ENCODE data around the gene SLC27A2. TPM values are rescaled to one million over a fixed set of nuclear protein-coding genes. Genes with fewer than 3 reads are reported as not detected.

Gene SLC27A2
- total RNA-seq, 1 donor from 2014 or later, result 22.9 TPM

- DNase-seq (ENCODE audit: low spot score), result no peak
Observed at GRCh38 chr15:50190723-50191122, 8.7 kb downstream of the SLC27A2 start.

- no peak for DNase-seq (ENCODE audit: low spot score)
Observed at GRCh38 chr15:50192164-50192563, 10.2 kb downstream of the SLC27A2 start.

DNA sequence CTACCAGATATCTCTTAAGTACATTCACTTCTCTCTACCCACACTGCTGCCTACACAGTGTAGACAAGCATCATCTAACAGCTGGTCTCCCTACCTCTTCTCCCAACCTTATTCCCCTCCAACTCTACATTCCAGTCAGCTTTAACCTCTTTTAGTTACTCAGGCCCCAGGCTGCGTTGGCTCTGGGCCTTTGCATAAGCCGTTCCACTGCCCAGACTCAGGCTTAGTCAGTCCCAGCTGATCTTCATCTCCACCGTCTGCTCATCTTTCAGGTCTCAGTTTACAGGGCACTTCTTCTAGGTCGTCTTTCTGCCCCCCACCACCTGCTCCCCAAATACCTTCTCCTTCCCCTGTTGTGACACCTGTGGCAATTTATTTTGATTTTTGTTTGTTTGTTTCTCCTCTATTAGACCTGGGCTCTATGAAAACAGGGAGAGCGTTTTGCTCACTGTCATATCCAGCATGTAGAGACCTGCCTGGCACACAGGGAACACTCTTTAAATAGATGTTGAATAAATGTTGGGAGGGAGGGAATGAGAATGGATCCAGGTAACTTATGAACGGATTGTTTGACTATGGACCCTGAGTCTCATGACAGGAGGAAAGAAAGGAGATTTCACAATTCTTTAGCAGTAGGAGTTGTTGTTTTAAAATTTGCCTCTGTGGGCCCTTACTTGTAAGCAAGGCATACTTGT lies 11.1 kb downstream of the SLC27A2 start:
- DNase-seq (ENCODE audit: low spot score), result no peak

DNA sequence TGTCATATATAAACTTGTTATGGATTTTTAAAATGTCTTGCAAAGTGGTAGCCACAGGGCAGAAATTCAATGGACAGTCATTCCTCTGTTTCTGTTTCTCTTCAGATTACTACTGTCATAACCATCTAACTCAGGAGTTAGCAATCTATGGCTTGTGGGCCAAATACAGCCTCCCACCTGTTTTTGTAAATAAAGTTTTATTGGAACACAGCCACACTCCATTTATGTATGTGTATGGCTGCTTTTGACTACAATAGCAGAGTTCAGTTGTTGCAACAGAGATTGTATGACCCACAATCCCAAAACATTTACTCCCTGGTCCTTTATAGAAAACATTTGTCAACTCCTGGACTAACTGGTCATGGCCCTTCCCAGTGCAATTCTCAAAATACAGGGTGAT lies 20.0 kb downstream of the SLC27A2 start:
- DNase-seq (ENCODE audit: low spot score), result no peak

DNA sequence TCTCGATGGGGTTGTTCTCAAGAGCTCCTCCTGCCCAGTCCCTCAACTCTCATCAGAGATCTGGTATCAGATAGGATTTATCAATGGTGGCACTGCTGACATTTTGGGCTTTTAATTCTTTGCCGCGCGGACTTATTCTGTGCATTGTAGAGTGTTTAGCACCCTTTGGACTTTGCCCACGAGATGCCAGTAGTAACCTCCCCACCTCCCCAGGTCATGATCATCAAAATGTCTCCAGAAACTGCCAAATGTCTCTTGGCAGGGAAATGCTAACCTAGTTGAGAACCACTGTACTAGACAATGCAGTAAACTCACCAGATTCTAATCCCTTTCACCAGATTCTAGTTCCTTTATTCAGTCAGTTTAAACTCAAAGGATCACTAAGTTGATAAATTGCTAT lies 24.0 kb downstream of the SLC27A2 start:
- no peak for DNase-seq (ENCODE audit: low spot score)

GRCh38 chr15:50209809-50210208 lies 27.8 kb downstream of the SLC27A2 start:
- no peak for DNase-seq (ENCODE audit: low spot score)

DNA sequence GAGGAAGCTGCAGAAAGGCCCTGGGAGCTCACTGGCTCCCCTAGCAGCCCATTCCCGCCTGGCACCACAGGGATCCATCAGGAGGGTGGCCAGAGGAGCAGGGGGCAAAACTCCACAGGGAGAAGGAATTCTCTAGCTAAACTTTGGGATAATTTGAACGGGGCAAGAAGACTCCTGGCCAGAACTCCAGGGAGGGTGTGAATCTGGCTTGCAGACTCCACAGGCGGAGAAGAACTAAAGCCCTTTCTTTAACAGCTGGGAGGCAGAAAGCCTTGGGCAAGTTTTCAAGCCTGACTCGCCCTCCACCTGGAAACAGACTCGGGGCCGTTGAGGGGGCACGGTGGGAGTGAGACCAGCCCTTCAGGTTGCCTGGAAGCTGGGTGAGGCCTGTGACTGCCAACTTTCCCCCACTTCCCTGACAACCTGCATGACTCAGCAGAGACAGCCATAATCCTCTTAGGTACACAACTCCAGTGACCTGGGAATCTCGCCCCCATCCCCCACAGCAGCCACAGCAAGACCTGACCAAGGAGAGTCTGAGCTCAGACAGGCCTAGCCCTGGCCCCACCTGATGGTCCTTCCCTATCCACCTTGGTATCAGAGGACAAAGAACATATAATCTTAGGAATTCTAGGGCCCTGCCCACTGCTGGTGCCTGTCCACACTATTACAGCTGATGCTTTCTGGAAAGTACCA lies 28.6 kb downstream of the SLC27A2 start:
- peak; percentile 30 for DNase-seq (ENCODE audit: low spot score)

- DNase-seq (ENCODE audit: low spot score), result no peak
Observed at GRCh38 chr15:50218291-50218690, 36.3 kb downstream of the SLC27A2 start.

- DNase-seq (ENCODE audit: low spot score), result no peak
Observed at GRCh38 chr15:50218691-50219090, 36.7 kb downstream of the SLC27A2 start.

DNA sequence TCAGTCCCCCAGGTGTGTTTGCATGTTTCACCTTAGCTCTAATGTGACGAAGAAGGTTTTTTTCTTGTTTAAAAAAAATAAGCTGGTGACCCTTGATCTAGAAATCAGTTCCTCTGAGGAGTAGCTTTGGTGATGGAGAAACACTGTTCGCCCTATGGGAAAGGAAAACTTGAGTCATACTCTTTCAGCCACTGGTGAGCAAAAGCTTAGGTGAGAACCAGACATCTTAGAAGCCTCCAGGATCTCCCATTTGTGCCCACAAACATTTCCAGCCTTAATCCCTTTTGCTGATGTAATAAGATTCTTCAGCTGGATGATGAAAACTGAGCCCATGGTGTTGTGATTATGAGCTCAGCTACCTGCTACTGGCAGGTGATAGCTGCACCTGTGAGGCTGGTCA lies 37.8 kb downstream of the SLC27A2 start:
- DNase-seq (ENCODE audit: low spot score), result no peak

GRCh38 chr15:50222181-50222580 lies 40.2 kb downstream of the SLC27A2 start:
- no peak for DNase-seq (ENCODE audit: low spot score)

GRCh38 chr15:50224606-50225005 lies 42.6 kb downstream of the SLC27A2 start:
- DNase-seq (ENCODE audit: low spot score), result no peak

DNA sequence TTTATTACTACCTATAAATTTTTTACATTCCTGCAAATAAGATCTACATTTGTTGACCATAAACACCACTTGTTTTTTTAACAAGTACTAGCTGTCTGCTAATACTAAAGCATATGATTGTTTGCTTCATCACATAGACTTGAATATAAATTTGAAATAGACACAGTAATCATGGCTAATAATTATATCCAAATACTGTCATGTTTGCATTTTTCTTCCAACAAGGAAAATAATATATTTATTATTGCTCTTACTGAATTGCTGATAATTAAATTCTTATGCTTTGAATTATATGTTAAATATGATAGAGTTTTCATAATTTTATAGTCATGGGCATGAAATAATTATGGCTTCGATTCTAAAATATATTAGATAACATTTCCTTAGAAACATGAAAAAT lies 43.1 kb downstream of the SLC27A2 start:
- no peak for DNase-seq (ENCODE audit: low spot score)

GRCh38 chr15:50225938-50226337 lies 43.9 kb downstream of the SLC27A2 start:
- DNase-seq (ENCODE audit: low spot score), result no peak

- DNase-seq (ENCODE audit: low spot score), result no peak
Observed at GRCh38 chr15:50227076-50227475, 45.1 kb downstream of the SLC27A2 start.

DNA sequence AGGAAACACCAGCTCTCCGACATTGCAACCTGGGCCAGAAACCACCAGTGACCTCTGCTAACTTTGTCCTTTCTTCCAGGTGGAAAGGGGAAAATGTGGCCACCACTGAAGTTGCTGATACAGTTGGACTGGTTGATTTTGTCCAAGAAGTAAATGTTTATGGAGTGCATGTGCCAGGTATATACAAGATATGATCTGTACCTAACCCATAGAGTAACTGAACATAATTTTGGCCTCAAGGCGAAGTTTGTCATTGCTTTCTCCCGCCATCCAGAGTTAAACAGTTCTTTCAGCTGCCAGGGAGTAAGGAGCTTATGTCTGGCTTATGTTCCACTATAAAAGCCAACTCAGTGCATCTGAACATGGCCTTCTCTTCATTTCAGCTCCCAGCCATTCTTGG lies 46.9 kb downstream of the SLC27A2 start:
- DNase-seq (ENCODE audit: low spot score), result no peak

GRCh38 chr15:50229336-50229735 lies 47.3 kb downstream of the SLC27A2 start:
- no peak for DNase-seq (ENCODE audit: low spot score)

DNA sequence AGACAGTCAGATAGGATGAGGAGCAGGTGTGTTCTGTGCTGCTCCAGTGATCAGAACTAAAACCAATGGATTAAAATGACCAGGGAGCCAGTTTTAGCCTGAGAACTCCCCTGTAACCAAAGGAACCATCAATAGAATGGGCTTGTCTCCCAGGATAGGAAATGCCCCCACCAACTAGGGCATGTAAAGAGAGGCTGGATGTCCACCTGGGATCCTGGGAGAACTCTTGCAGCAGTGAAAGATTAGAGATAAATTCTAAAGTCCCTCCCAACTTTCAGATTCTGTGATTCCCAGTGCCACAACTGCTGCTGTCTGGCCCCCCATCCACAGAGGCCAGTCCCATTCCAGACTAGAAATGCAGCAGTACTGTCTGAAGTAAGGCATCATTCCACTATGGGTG lies 49.8 kb downstream of the SLC27A2 start:
- no peak for DNase-seq (ENCODE audit: low spot score)

GRCh38 chr15:50232791-50233190 lies 50.8 kb downstream of the SLC27A2 start:
- DNase-seq (ENCODE audit: low spot score), result no peak

DNA sequence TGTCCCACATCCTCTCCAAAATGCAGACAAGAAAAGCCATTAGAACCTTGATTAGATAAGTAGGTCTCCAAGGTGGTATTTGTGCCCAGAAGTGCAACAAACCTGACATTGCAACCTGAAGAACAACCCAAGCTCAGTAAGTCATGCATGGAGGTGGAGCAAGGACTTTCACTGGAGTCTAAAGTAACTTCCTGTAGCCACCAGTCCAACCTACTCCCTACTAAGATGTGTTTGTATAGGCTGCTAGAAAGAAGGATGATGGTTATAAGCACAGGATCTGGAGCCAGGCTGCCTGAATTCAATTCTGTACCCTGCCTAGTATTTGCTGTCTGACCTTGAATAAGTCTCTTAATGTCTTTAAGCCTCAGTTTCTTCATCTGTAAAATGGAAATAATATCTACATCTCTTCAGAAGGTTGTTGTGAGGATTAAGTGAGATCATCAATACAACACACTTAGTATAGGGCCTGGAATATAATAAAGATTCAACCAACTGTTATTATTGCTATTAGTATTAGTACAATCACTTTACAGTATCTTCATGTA lies 51.3 kb downstream of the SLC27A2 start:
- DNase-seq (ENCODE audit: low spot score), result no peak

DNA sequence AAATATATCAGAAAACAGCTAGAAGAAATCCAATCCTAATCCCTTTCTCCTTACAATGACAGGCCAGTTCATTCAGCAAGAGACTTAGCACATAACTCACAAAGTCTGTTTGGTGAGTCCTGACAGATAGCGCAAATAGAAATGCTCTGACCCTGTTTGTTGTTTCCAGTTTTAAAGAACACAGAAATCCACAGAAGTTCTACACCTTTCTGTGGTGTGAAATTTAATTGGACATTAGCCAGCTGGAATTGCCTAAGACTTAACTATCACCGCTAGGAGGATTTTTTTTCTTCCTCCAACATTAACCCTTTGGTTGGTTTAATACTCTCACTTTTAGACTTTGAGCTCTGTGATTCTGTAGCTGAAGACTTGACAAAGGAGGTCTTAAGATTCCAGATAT lies 52.8 kb downstream of the SLC27A2 start:
- no peak for DNase-seq (ENCODE audit: low spot score)

- DNase-seq (ENCODE audit: low spot score), result no peak
Observed at GRCh38 chr15:50235794-50236193, 53.8 kb downstream of the SLC27A2 start.

DNA sequence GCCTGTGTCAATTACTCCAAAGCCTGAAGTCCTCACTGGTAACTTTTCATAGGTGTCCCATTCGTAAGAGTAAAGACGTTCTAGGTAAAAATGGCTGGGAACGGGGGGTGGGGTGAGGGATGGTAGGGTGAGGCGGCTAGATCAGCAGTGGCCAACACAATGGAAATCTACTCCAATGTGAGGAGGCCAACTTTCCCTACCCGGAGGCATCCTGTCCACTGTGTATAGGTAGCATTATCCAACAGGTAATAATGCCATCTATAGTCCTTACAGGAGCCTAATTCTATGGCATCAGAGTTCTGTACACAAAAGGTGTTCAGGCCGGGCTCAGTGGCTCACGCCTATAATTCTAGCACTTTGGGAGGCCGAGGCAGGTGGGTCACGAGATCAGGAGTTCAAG lies 54.4 kb downstream of the SLC27A2 start:
- no peak for DNase-seq (ENCODE audit: low spot score)
